Measurements from ENCODE around the gene LRCH4.

Gene LRCH4

DNA sequence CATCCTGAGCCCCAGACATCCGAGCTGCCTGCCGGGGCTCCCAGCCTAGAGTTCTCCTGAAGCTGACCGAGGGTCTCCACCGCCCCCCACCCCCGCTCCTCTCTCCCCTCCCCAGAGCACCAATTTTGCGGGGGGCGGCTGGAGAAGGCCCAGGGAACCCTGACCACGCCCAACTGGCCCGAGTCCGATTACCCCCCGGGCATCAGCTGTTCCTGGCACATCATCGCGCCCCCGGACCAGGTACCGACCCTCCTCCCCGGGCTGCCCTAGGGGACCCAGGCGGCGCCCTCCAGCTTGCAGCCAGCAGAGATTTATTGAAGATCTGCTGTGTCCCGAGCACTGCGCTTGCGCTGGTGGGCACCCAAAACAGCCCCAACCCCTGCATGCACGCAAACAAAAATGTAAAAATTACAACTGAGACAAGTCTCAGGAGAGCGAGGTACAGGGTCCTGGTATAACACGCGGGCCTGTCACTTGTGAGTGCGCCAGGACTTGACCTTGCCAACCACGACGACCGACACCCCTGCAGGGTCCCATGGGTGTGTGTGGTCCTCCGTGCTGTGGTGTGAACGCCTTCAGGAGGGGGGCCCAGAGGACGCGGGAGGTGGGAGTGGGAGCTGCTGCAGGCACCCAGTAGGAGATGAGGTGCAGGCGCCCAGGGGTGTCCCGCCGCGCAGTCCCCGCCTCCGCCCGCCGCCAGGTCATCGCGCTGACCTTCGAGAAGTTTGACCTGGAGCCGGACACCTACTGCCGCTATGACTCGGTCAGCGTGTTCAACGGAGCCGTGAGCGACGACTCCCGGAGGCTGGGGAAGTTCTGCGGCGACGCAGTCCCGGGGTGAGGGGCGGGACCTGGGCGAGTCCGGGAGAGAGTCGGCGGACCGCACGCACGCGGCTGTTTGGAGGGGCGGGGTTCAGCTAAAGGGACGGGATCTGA, 19.3 kb upstream of the LRCH4 start:
- DNase-seq (ENCODE audit: low spot score), result no peak

DNA sequence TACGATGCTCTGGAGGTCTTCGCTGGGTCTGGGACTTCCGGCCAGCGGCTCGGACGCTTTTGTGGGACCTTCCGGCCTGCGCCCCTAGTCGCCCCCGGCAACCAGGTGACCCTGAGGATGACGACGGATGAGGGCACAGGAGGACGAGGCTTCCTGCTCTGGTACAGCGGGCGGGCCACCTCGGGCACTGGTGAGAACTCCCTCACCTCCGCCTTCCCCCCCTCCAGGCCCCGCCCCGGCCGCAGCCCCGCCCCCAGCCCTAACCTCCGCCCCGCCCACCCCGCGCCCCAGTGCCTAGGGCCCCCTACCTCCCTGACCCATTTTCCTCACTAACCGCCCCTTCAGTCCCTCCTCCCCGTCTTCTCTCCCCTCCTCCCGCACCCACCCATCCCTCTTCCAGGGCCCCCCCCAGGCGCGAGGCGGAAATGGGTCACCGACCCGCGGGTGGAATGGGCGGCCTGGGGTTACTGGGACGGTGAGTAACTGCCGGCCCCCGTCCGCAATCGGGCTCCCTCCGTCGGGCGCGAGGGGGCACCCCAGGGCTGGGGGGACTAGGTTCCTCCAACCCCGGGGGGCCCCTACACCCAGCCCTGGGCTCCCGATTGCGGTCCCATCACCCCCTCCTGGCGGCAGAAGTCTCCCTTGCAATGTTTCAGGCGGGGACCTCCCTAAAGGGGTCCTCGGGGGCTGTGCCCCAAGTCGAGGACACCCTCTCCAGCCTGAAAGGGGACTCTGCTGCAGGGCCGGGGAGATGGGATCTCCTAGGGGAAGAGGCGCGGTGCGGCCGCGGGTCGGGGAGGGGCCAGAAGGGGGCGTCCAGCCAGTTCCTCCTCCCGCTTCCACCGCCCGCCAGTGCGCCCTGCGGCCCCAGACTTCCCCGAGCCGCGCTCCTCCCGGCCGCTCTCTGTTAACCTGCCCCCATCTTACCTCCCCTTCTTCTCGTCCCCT, 18.4 kb upstream of the LRCH4 start:
- DNase-seq (ENCODE audit: low spot score), result no peak

DNA sequence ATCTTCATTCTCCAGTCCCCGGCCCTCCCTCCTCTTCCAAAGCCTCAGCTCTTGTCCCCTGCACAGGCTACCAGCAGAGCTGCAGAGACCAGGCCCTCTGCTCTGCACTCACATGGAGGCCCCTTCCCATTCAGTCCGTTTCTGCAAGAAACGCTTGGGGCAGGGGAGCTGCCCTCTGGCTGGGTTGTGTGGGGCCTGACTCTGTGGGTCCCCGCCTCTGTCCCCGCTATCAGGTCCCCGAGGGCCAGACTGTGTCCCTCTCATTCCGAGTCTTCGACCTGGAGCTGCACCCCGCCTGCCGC, 17.7 kb upstream of the LRCH4 start:
- DNase-seq (ENCODE audit: low spot score), result no peak

DNA sequence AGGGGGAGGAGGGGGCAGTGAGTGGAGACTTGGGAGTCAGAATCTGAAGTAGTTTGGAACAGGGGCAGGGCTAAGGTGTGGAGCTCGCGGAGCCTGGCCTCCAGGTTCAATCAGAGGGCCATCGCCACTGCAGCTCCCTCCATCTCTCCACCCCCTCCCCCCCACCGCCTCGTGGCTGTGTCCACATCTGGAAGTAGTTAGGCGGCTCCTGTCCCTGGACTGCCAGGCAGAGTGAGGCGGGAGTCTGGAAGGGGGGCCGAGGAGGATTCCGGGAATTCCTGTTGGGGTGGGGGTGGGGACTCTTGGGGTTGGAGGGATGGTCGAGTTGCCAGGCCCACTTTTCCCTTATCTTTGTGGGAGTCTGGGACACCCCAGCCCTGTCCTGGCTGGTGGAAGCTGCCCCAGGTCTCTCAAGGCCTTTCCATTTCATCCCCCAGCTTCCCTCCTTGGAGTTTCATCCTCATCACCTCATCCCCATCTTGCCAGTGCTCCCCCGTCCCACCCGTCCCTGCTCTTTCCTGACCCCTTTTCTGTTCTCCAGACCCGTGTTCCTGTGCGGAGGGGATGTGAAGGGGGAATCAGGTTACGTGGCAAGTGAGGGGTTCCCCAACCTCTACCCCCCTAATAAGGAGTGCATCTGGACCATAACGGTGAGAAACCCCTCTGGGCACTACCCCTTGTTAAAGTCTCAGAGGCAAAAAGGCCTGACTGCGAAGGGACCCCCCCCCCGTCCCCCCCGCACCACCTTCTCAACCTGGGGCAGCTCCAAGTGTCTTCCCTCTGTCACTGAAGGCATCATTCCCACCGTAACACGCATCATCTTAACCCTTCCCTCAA, 17.2 kb upstream of the LRCH4 start:
- no peak for DNase-seq (ENCODE audit: low spot score)

DNA sequence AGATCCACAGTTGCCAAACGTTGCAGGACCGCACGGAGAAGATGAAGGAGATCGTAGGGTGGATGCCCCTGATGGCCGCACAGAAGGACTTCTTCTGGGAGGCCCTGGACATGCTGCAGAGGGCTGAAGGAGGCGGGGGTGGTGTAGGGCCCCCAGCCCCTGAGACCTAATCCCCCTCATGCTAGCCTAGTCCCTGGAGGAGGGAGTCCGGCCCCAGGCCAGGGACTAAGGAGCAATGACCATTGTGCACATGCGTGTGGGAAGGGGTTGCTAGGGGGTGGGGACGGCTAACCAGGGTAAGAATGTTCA, 14.8 kb upstream of the LRCH4 start:
- no peak for DNase-seq (ENCODE audit: low spot score)

DNA sequence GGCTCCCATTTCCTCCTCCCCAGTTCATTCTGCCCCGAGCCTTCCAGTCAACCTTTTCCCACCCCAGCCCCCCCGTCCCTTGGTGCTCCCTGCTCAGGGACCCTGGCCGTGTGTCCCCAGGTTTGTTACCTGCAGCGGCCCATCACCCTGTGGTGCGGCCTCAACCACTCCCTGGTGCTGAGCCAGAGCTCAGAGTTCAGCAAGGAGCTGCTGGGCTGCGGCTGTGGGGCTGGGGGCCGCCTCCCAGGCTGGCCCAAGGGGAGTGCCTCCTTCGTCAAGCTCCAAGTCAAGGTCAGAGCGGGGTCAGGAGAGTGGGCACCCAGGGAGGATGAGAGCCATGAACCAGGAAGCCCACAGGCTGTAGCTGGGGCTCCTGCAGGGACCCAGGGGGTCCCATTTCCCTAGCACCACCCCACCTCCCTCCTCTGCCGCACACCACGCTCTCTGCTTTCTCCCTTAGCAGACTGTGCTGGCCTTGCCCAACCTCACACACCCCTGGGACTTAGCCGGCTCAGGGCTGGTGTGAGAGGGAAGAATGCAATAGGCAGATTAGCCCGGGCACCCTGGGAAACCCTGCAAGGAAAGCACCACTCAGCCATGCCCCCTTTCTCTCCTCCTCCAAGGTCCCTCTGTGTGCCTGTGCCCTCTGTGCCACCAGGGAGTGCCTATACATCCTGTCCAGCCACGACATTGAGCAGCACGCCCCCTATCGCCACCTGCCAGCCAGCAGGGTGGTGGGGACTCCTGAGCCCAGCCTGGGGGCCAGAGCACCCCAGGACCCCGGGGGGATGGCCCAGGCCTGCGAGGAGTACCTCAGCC, 14.2 kb upstream of the LRCH4 start:
- no peak for DNase-seq (ENCODE audit: low spot score)

DNA sequence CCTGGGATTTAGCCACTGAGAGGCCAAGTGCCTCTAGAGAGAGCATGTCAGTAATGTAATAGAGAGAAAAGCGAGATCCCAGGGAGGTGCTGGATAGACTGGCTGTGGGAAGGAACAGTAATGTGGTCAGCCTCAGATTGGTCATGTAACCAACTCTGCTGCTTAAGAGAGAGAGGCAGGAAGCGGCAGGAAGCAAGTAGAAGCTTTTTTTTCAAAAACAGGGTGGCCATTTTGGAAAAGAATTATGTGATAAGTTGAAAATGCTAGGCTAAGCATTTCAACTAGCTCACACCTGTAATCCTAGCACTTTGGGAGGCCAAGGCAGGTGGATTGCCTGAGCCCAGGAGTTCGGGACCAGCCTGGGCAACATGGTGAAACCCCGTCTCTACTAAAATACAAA, 12.5 kb upstream of the LRCH4 start:
- DNase-seq (ENCODE audit: low spot score), result no peak

DNA sequence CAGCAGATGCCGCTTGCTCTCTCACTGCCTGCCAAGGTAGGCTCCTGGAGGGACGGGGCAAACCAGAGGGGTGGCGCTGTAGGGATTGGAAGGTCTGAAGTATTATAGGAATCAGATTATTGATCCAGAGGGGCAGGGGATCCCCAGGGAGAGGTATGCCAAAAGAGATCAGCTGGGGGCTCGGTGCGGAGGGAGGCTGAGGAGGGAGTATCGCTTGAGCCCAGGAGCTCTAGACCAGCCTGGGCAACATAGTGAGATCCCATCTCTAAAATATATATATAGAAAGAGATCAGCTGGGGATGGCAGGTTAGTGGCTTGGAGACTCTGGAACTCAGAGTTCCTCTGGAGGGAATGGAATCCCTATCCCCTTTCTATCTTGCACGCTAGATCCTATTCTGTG, 9.3 kb upstream of the LRCH4 start:
- no peak for DNase-seq (ENCODE audit: low spot score)

DNA sequence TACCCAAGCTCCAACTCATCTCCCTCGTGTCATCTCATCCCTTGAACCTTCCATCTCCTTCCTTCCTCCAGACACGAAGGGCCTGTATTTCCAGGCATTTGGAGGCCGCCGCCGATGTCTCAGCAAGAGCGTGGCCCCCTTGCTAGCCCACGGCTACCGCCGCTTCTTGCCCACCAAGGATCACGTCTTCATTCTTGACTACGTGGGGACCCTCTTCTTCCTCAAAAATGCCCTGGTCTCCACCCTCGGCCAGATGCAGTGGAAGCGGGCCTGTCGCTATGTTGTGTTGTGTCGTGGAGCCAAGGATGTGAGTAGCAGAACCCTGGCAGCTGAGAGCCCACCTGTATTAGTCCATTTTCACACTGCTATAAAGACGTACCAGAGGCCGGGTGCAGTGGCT, 5.7 kb upstream of the LRCH4 start:
- no peak for DNase-seq (ENCODE audit: low spot score)

DNA sequence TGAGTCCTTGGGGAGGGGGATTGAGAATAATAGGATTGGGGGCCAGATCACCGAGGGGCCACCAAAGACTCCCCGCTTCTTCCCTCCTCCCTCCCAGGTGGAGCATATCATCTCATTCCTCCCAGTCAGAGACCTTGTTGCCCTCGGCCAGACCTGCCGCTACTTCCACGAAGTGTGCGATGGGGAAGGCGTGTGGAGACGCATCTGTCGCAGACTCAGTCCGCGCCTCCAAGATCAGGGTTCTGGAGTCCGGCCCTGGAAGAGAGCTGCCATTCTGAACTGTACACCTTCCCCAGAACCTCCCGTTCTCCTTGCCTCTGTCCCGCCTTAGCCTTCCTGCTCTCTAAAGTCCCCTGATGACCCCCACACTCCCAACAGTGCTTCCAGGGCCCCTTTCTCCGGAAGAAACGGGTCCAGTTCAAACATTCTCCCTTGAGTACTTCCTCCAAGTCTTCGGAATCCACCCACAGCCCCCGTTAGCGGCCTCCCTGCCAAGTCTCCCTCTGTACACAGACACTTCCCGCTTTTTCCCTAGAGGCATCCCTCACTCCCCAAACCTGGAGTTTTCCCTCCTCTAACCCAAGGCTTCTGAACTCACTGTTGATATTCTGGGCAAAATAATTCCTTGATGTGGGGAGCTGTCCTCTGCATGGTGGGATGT, 4.3 kb upstream of the LRCH4 start:
- DNase-seq (ENCODE audit: low spot score), result no peak

DNA sequence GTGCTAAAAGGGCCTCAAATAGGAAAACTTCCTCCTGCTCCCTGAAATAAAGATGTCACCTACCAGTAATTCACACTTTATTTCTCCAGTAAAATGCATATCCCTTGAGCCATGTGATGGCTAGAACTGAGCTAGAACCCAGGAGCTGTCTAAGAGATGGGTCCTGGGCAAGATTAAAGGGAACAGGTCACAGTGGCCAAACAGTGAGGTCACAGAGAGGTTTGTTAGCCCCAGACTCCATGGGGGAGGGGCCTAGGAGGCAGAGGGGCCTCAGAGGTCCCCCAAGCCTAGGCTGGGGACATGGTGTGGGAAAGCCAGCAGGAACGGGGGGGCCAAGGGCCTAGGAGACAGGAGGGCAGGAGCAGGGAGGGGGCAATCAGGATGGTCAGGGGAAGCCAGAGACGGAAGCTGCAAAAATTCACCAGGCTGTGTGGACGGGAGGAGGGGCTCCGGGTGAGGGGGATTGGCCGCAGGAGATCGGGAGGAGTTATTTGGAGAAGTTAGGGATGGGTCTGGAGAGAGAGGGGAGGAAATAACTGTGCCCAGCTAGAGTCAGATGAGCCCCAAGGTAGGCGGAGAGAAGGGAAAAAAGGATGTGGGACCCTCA, 3.5 kb upstream of the LRCH4 start:
- no peak for DNase-seq (ENCODE audit: low spot score)

DNA sequence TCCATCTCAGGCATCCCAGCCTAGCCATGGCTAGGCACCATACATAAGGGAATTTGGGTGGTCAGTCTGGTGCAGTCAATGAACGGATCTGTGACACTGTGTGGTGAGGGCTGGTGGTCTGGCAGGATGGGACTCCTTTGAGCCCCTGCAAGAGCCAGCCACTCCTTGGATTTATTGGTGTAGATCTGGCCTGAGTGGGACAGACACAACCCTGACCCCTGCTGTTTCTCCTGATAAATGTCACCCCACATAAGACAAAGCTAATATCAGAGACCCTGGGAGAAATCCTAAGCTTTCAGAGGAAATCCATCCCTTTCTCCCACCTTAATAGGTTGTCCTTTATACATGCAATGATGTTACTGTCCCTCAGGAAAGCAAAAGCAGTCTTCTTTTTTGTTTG, 2.5 kb upstream of the LRCH4 start:
- no peak for DNase-seq (ENCODE audit: low spot score)

DNA sequence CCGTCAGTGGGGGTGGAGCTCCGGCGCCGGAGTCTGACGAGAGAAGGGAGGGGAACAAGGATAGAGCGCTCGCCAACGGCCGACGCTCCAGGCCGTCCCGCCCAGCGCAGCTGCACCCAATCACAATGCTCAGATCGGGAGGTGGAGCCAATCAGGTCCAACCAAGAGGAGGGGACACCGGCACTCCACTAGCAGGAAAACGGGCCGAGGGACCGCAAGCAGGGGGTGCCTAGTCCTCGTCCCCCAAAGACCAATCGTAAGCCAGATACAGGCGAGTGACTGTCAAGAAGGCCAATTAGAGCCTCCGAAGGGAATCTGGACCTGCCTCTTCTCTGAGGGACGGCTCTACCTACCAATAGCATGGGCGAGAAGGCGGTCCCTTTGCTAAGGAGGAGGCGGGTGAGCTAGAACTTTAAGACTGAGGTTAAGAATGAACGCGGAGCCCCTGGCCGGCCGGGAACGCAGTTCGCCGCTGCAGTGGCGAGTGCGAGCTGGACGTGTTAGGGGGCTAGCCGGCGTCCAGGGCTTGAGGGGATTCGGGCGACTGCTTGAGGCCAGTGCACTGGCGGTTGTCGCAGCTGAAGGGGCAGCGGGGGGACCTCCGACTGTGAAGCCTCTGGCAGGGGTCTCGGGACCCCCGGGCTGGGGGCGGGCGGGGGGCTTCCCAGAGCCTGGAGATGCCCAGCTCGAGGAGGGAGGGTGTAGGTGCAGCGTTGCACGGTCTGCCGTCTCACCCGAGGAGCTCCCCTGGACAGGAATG, 517 bp upstream of the LRCH4 start, which contains the start of gene FBXO24:
TSS of gene FBXO24 (plus strand) at position 63 of the 760 bp plus-strand sequence. CDS start at position 361, 298 bp downstream.
- peak; percentile 100 for DNase-seq (ENCODE audit: low spot score)

DNA sequence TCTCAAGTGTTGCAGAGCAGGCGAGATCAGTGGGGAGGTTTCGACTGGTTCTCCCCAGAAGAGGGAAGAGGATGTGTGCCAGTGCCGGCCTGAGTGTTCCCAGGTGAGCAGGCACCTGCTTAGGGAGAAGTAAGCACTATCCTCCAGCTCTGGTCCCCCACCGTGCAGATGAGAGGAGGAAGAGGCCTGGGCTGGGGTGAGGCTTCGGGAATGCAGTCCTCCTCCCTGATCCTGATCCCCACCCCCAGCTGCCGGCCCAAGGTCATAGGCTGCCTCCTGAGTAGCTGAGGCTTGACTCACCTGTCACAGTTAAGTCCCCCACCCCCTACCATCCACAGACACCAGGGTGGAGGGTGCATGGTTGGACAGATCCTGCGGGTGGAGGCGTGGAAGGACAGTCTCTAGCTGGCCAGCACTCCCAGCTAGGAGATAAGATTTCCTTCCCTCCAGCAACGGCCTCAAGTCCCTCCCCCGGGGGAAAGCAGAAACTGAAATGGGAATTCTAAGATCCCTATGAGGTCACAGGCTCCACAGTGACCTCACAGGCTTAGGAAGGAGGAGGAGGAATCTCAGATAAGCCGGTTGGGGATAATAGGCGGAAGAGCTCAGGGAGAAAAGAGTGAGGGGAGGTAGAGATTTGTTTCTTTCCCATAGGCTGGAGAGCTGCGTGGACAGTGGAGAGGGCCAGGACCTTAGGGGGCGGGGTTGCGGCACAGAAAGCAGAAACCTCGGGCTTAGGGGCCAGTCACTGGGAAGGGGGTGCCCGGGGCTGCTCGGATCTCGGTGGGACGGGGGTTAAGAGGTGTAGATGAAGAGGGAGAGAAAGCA, 1.0 kb downstream of the LRCH4 start:
- no peak for DNase-seq (ENCODE audit: low spot score)

DNA sequence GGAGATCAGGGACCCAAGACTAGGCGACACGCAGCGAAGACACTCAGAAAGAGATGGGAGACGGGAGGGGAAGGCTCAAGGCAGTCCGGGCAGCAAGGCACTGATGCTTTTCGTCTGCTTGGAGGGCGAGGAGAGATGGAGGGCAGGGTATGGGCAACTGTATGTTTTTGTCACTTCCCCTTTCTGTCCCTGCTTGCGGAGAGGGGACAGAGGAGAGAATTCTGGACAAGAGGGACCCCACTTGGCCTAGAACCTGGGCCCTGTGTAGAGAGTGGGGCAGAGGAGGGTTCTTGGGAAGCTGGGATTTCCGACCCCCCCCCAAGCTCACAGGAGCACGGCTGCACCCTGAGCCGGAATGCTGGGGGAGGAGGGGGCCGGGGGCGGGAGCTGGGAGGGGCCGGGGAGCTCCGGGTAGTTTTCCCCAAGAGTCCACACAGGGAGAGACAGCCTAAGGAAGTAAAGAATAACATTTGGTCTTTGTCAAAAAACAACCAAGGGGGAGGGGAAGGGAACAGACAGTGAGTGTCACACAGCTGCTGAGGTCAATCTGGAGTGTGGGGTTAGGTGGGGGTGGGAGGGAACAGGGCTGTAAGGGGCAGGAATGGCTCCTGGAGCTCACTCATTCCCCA, 1.8 kb downstream of the LRCH4 start:
- no peak for DNase-seq (ENCODE audit: low spot score)

DNA sequence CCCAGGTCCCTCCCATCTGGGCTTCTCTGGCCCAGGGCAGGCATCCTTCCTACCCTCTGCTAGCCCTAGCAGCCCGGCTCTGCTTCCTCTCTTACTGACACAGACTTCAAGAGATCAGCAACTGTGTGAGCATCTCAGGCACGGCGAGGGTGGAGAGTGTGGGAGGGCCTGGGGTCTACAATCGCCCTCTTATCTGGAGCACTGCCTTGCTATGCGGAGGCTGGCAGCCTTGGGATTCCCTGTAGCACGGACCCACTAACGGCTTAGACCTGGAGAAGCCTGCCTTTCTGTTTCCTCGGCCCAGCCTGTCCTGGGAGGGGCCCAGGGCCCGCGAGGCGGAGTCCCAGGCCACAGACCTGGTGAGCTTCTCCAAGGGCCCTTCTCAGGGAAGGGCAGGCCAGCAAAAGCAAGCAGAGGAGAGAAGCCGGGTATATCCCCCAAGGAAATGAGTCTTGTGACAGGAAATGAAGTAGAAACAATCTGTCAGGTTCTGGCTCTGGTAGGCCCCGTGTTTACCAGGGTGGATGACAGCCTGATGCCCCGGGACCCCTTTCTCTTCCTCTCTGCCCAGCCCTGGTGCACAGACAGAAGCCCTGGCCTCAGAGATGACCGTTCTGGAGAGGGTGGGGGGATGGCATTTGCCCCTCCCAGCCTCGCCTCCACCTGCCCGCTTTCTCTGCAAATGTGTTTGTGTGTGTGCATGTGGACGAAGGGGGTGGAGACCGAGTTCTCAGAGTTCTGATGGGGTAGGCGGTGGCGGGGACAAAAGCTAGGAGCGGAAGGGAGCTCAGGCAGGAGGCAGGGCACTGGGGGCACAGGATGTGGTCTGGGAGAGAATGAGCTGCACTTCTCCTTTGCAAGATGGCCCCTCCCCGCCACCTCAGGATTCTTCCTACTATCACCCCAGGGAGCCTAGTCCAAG, 2.5 kb downstream of the LRCH4 start:
- peak; percentile 48 for DNase-seq (ENCODE audit: low spot score)

DNA sequence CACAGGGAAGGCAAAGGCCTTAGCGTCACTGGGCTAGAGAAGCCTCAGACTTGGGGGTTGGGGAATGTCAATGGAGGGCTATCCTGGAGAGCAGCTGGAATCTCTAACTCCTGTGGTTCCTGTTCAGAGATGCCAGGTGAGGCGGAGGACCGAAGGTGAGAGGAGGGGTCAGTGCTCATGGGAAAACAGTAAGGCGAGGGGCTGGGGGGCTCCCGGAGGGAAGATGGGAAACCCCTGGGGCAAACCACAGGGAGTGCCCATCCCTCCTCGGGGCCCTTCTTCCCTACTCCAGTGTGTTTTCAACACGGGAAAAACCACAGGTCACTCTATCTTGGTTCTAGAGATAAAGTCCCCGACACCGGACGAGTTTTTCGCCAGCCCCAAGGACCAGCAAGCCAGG, 3.3 kb downstream of the LRCH4 start:
- no peak for DNase-seq (ENCODE audit: low spot score)

All from putamen (tissue), 1 donor.